ENCODE results near the gene NENF.

DNA sequence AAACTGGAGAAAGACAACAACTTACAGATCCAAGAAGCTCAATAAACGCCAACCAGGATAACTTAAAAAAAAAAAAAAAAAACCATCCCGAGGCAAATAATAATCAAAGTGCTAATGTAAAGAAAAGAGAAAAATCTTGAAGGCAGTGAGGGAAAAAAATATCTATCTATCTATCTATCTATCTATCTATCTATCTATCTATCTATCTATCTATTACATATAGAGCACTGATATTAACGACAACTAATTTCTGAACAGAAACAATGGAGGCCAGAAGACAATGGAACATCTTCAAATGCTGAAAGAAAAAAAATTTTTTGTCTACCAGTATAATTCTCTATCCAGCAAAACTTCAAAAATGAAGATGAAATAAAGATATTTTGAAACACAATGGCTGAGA lies 36.1 kb upstream of the NENF start:
- TF ChIP-seq, protein P1, sequence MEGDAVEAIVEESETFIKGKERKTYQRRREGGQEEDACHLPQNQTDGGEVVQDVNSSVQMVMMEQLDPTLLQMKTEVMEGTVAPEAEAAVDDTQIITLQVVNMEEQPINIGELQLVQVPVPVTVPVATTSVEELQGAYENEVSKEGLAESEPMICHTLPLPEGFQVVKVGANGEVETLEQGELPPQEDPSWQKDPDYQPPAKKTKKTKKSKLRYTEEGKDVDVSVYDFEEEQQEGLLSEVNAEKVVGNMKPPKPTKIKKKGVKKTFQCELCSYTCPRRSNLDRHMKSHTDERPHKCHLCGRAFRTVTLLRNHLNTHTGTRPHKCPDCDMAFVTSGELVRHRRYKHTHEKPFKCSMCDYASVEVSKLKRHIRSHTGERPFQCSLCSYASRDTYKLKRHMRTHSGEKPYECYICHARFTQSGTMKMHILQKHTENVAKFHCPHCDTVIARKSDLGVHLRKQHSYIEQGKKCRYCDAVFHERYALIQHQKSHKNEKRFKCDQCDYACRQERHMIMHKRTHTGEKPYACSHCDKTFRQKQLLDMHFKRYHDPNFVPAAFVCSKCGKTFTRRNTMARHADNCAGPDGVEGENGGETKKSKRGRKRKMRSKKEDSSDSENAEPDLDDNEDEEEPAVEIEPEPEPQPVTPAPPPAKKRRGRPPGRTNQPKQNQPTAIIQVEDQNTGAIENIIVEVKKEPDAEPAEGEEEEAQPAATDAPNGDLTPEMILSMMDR (IDR thresholded peaks at IDR 0.05), result no peak
- no peak for TF ChIP-seq POLR2A (IDR thresholded peaks at IDR 0.05)
